Upper lobe of left lung (tissue), 4 donors: ENCODE results near the gene SRD5A1.

ENCODE experiments used
- POLR2A ChIP-seq, 4 donors: fragments of 450-650 bp; IDR thresholded peaks; one replicate each; pipeline ENCODE4 v1.5.1; 2016 to 2017; ENCODE audit warnings: antibody characterized with exemption in 4 of 4, mild to moderate bottlenecking in 2 of 4
- POLR2AphosphoS5 ChIP-seq, 2 donors: sonication (generic); formaldehyde crosslinking; IDR thresholded peaks; one replicate each; pipeline ENCODE4 v1.5.1; 2017; ENCODE audit warnings: antibody characterized with exemption in 2 of 2
- TF ChIP-seq, protein P1 (sequence below), 6 experiments: fragments of 450-650 bp in 4 of 6; fragments of 200-600 bp in 2 of 6; sonication (generic) in 2 of 6; IDR thresholded peaks; one replicate each; pipeline ENCODE4 v1.5.1; 2016 to 2019; ENCODE audit warnings: antibody characterized with exemption in 6 of 6

DNA sequence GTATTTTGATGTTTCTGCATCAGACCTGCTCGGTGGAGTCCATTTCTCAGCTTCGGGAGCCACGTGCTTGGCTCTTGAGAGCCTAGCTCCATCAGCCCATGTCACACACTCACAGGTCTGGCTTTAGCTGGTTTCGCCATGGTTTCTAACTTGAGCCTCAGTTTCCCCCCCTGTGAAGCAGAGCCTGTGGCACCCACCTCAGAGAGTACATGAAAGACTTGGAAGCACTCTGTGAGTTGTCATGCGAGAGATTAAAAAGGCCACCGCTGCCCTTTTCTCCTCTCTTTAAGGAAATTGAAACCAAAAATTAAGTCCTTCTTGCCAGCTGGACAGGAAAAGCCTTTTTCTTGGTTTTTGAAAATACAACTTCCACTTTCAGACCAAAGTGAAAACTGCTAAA, 88.8 kb downstream of the SRD5A1 start:
- TF ChIP-seq POLR2A (IDR thresholded peaks at IDR 0.05), result no peak
- TF ChIP-seq, protein P1, sequence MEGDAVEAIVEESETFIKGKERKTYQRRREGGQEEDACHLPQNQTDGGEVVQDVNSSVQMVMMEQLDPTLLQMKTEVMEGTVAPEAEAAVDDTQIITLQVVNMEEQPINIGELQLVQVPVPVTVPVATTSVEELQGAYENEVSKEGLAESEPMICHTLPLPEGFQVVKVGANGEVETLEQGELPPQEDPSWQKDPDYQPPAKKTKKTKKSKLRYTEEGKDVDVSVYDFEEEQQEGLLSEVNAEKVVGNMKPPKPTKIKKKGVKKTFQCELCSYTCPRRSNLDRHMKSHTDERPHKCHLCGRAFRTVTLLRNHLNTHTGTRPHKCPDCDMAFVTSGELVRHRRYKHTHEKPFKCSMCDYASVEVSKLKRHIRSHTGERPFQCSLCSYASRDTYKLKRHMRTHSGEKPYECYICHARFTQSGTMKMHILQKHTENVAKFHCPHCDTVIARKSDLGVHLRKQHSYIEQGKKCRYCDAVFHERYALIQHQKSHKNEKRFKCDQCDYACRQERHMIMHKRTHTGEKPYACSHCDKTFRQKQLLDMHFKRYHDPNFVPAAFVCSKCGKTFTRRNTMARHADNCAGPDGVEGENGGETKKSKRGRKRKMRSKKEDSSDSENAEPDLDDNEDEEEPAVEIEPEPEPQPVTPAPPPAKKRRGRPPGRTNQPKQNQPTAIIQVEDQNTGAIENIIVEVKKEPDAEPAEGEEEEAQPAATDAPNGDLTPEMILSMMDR (IDR thresholded peaks at IDR 0.05), result no peak
- TF ChIP-seq POLR2AphosphoS5 (IDR thresholded peaks at IDR 0.05), result no peak
